ENCODE data around the gene TYW1.
"Not testable (repeated sequence)": the region's sequence is repeated elsewhere in the genome, so short reads cannot be mapped to it uniquely, and the experiment has no call there.

Gene TYW1

DNA sequence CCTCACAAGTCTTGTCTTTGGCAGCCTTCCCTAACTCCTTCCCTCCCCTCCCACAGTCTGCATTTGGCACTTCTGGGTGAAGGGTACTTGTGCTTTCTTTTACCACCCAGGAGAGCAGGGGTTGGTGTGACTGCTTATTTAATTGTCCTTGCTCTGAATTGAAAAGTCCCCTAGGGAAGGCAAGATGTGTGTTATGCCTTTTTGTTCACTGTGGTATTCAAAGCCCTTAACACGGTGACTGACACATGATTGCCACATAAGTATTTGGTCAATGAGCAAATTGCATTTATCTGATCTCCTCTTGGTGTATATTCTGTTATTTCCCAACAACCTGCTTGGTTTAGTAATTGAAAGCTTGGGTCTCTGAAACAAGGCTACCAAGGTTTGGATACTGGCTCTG is 134.1 kb downstream of the TYW1 start:
- DNase-seq (ENCODE audit: low spot score): not testable (repeated sequence)

DNA sequence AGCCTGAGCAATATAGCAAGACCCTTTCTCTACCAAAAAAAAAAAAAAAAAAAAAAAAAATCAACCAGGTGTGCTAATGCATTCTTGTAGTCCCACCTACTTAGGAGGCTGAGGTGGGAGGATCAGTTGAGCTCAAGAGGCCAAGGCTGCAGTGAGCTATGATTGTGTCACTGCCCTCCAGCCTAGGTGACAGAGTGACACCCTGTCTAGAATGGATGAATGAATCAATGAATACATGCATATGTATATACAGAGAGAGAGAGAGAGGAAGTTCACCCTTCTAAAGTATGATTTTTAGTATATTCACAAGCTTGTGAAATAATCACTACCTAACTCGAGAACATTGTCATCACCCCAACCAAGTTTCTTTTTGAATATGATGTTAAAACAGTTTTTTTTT is 138.3 kb downstream of the TYW1 start:
- DNase-seq (ENCODE audit: low spot score): not testable (repeated sequence)

DNA sequence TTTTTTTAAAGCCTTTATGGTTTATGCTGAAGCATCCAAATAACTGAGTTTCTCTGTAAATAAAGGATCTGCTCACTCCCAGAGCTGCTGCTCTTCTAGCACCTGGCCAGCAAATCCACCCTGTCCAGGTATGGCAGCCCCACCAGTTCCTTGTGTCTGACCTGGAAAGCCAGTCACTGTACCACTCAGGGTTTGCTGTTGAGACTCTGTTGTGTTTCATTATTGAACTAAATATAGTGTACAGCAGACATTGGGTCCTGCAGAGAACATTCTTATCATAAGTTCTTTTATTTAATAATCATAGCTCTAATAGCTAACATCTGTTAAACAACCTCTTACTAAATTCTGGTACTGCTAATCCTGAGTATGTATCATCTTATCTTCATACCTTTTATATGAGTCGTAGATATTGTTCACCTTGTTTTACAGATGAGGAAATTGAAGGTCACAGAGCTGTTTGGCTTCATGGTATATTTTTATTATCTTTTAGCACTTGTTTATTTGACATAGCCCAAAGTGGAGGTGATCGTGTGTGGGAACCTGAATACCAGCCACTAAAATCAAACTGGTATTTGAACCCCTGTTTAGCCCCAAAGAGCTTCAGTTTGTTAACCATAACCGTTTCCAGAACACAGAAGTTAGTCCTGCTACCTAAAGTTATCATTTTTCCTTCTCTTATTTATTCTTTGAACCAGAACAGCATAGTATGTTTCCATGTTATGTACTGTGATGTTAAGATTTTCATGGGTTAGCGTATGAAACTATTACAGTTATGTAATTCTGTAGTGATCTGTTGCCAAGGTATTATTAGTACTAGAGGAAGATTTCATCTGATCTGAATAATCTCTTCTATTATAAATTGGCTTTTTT is 139.2 kb downstream of the TYW1 start:
- not testable (repeated sequence) for DNase-seq (ENCODE audit: low spot score)

DNA sequence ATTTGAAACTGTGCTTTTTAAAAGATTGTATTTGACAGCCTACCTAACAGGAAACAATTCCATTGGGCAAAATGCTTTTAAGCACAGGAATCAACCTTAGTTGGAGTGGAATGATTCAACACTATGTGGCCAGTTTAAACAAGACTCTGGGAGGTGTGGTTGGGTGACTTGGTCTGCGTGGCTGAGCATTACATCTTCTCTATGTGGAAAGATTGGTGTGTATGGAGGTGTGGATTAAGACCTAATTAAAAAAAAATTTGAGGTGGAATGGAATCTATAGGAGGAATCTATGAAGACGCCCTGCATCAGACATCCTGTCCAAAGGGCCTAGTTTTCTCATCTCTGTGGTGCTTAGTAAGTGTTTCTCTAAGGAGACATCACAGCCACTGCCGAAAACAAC is 140.9 kb downstream of the TYW1 start:
- DNase-seq (ENCODE audit: low spot score): not testable (repeated sequence)

DNA sequence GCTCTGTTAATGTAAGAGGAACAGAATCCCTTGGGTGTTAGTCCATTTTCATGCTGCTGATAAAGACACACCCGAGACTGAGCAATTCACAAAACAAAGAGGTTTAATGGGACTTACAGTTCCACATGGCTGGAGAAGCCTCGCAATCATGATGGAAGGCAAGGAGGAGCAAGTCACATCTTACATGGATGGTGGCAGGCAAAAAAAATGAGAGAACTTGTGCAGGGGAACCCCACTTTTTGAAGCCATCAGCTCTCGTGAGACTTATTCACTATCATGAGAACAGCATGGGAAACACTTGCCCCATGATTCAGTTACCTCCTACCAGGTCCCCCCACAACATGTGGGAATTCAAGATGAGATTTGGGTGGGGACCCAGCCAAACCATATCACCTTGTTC is 143.2 kb downstream of the TYW1 start:
- DNase-seq (ENCODE audit: low spot score): not testable (repeated sequence)

DNA sequence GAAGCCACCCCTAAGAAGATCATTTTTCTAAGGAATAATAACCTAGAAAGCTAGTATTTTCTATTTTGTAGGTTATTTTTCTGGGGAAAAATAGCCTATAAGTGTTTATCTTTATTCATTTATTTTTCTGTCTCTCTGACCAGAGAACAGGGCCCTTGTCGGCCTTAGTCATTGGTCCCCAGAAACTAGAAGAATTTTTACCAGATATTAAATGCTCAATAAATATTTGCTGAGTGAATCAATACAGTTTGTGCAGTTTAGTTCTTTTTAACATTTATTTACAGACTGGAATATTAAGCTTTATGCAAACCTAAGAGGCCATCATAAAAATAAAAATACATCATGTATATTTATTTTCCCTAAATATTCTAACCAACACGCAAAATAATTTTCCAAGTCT is 144.4 kb downstream of the TYW1 start:
- not testable (repeated sequence) for DNase-seq (ENCODE audit: low spot score)

DNA sequence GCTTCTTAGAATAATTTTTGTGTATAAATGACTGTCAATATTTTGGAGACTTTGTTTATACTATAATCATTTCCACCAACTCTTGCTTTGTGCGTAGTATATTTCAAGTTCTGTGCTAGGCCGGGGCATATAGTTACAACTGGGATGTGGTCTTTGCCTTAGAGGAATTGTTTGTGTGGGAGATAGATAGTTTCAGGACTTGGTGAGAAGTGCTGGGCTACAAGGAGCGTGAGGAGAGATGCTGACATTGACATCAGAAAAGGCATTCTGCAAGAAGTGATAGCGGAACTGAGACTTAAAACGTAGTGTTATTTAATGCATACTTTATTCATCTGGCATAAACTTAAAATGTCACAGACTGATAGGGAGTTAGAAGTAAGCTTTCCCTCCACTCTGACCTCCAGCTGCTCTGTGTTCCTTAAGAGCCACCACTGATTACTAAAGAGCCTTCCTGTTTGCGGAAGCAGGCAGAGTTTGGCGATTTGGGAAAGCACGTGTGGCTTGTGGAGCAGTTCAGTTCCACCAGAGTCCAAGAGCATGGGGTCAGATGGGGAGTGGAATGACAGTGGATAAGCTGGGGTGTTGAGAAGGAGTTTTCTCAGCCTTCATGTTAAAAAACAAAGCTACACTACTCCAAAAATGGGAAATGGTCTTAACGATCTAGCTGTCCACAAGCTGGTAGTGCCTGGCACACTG is 146.6 kb downstream of the TYW1 start:
- not testable (repeated sequence) for DNase-seq (ENCODE audit: low spot score)

DNA sequence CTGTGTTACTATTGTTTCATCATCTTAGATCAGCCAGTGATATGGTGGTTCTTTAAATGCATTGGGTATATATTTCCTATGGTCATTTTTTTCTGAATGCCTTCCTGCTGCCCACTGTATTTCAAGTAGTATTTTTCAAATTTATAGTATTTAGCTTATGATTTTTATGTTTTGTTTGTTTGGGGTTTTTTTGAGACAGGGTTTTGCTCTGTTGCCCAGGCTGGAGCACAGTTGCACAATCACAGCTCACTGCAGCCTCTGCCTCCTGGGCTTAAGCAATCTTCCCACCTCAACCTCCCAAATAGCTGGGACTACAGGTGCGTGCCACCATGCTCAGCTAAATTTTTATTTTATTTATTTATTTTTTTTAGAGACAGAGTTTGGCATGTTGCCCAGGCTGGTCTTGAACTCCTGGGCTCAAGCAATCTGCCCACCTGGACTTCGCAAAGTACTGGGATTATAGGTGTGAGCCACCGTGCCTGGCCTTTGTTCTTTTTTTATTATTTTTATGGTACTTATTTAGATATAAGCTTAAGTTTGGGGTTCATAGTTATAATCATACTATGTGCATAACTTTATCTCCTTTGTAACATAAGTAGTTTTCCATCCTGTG is 149.1 kb downstream of the TYW1 start:
- not testable (repeated sequence) for DNase-seq (ENCODE audit: low spot score)

DNA sequence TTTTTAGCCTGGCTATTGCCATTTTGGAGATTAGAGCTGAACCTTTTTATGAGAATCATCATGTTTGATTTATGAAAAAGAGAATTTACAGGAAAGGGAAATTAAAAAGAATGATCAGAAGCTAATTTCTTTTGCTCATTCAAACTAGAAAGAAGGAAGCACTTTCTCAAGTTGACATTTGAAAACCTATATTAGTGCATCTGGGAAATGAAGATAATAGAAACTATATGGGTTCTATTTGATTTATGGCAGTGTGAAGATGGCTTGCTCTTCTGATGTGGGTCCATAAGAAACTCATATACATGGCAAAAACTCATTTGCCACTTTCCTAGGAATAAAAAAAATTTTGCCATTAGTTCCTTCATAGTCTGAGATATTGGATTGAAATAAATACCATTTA is 152.5 kb downstream of the TYW1 start:
- DNase-seq (ENCODE audit: low spot score): not testable (repeated sequence)

DNA sequence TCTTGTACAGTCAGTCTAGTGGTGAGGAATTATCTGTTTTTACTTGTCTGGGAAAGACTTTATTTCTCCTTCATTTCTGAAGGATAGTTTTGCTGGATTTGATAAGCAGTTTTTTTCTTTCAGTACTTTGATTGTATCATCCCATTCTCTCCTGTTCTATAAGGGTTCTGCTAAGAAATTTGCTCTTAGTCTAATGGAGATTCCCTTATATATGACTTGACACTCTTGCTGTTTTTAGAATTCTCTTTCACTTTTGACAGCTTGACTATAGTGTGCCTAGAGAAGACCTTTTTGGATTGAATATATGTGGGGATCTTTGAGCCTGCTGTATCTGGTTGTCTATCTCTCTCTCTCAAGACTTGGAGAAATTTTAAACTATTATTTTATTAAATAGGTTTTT is 157.7 kb downstream of the TYW1 start:
- DNase-seq (ENCODE audit: low spot score): not testable (repeated sequence)

DNA sequence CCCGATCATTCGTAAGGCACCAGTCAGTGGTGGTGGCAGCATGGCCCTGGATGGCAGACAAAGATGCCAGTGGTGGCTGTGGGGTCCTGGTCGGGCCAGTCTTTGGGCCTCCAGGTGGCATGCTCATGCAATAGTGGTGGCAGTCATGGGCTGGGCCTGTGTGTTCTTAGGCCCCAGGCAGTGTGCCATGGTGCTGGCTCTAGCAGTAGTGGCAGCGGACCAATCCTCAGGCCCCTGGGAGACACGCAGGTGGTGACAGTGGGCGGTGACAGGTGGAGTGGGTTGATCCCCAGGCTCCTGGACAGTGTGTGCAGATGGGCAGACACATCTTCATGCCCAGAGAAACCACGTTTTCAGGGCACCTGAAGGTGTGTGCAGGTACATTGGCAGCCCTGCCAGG is 159.4 kb downstream of the TYW1 start:
- DNase-seq (ENCODE audit: low spot score): not testable (repeated sequence)

DNA sequence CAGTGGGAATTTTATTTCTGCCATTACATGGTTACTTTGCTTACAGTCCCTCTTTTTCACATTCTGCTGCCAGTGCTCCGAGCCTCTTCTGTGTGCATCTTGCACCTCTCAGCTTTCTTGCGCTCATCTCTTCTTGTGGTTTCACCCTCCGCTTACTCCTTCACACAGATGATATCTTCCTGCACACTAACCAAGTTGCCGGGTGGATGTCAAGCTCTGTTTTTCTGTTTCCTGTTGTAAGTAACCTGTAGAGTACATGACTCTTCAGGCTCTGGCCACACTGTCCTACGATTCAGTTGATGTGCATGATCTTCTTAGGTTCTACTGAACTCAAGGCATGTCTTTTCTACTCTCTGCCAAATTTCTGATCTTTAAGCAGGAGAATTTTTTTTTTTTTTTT is 166.7 kb downstream of the TYW1 start:
- DNase-seq (ENCODE audit: low spot score): not testable (repeated sequence)

DNA sequence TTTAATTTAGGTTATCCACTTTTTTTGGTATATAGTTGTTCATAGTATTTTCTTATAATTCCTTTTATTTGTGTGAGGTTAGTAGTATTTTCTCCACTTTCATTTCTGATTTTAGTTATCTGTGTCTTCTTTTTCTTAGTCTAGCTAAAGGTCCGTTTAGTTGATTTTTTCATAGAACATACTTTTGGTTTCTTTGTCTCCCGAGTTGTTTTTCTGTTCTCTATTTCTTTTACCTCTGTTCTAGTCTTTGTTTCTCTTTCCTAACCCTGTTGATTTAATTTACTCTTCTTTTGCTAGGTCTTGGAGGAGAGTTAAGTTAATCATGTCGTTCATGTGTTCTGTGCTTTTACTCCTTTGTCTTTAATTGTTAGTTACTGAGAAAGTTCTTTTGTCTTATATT is 174.5 kb downstream of the TYW1 start:
- DNase-seq (ENCODE audit: low spot score): not testable (repeated sequence)

DNA sequence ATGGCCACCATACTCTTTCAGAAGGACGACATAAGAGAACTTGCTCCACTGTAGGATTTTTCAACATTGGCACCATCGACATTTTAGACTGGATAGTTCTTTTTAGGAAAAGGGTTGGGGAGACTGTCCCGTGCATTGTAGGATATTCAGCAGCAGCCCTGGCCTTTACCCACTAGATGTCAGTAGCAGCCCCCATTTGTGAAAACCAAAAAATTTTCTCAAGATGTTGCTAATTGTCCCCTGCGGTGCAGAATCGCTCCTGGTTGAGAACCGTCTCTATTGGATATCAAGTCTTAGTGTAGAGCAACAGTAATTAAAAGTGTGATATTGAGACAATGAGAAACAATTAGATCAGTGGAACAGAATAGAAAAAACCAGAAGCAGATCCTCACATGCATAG is 180.1 kb downstream of the TYW1 start:
- not testable (repeated sequence) for DNase-seq (ENCODE audit: low spot score)

DNA sequence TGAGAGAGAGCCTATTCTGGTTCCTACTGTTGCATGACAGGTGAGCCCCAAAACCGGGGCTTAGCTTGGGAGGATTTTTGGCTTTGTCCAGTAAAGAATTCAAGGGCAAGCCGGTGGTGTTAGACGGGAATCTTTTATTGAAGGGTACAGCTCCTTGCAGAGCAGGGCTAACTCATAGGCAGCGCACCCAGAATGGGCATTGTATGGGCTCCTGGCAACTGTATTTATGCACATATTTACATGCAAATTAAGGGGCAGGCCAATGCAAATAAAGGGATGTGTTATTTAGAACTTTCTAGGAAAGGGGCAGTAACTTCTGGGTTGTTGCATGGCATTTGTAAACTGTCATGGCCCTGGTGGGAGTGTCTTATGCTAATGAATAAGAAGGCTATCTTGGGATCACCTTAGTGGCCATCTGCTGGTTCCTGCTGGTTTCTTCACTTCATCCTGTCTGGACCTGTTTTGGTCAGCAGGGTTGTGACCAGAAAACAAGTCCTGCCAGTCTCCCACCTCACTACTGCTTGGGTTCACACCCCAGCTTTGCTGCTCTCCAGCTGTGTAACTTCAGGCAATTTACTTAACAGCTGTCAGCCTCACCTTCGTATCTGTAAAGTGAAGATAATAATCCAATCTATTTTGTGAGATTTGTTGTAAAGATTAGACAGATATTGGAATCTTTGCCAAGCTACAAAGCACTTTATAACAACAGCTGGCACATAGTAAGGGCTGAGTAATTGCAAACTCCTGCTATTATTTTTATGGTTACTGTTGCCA is 182.5 kb downstream of the TYW1 start:
- not testable (repeated sequence) for DNase-seq (ENCODE audit: low spot score)

DNA sequence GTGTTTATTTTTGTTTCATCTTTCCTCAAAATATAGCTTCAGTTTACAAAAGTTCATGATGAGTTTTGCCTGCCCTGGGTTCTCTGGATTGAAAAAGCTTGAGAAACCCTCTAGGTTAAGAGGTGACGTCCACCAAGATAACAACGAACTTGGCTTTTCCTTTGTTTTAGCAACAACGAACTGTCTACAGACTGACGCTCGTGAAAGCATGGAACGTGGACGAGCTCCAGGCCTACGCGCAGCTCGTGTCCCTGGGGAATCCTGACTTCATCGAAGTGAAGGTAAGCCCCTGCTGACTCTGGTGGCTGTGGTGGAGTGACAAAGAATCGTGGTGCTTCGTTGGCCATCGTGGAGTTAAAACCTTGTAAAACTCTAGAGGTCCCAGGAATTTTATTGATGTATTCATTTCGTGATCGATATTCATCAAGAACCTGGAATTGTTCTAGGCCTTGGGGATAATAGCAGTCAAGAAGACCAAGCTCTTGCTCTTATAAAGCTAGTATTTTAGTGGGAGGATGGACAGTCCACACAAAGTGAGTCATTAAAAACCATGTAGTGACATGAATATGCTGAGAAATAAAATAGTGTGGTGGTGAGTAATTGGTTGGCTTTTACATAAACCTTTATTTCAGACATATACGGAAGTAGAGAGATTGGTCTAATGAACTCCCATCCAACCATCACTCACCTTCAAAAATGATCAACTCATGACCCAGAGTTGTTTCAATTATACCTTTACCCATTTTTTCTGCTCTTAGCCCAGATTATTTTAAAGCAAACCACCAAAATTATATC is 186.5 kb downstream of the TYW1 start:
- not testable (repeated sequence) for DNase-seq (ENCODE audit: low spot score)

DNA sequence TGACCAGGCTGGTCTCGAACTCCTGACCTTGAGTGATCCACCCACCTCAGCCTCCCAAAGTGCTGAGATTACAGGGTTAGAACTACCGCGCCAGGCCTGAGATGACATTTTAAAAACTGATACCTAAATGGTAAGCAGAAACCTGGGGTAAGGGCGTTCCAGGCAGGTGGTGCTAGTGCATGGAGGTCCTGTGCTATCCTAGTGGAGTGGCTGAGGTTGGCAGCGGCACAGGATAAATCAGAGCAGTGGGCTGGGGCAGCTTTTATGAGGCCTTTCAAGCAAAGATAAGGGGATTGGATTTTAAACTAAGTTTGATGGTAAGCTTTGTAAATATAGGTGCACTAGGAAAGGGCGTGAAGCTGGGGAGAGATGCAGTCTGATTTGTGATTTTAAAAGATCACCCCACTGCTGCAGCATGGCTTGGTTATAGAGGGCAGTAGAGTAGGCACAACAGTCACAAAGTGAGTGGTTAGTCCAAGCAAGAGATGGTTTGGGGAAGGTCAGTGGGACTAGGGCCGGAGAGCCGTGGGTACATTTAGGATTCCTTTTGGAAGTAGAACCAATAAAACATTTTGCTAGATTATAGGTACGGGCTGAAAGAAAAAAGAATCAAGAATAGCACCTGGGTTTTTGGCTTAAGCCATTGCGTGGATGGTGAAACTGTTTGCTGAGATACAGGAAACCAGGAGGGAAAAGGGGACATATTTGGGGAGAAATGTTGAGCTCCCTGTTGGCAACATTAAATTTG is 188.5 kb downstream of the TYW1 start:
- not testable (repeated sequence) for DNase-seq (ENCODE audit: low spot score)

DNA sequence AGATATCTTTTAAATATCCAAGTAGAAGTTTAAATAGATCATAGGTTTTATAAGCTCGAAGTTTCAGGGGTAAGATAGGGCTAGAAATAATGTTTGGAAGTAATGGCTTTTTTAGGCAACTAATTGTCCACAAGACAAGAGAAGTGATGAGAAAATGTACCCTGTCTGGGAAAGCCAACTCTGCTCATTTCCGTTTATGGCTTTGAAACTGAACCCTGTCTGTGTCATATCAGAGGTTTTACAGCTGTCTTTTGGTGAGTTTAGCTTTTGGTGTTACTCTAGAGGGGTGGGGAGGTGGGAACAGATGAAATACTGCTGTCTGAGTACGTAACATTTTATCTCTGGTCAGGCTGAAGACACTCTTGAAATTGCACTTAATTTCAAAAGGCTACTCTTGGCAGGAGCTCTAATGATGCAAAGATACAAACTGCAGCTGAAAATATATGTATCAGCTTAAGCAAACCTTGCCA is 189.1 kb downstream of the TYW1 start:
- not testable (repeated sequence) for DNase-seq (ENCODE audit: low spot score)

DNA sequence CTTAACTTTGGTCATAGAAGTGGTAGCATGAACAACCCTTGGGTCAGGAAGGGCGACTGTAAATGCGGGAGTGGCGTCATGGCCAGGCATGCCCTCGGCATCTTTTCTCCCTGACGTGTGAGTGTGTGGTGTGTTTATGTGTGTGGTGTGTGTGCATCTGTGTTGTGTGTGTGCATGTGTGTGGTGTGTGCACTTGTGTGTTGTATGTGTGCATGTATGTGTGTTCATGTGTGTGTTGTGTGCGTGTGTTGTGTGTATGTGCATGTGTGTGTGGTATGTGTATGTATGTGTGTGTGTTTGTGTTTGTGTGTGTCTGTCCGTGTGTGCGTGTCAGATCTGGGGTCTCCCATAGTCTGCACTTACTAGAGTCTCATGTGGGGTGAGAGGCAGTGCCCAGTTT is 192.5 kb downstream of the TYW1 start:
- DNase-seq (ENCODE audit: low spot score): not testable (repeated sequence)

DNA sequence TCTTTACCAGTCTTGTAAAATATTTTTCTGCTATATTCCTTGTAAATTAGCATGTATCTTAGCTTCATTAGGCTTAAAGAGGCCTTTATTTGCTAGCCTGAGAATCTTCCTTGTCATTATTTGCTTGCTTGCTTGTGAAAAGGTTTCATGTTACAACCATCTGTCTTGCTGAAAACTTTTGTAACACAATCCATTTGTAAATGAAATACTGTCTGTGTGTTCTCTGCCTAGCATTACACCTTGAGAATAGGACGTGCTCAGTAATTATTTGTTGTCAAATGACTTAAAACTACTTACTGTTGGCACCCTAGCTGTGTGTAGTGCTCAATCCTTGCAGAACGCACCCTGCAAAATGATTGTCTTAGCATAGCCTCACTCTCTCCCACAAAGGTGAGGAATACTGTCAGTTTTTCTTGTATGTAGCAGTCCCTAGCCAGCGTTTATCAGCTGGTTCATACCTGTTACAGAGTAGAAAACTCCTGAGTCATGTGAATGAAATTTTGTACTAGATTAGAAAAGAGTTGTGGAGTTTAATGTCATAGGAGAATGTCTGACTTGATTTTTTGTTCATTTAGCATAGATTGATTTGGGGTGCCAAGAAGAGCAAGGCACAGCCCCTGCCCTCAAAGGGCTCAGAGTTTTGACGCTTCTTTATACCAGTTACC is 193.3 kb downstream of the TYW1 start:
- not testable (repeated sequence) for DNase-seq (ENCODE audit: low spot score)

All from hematopoietic multipotent progenitor cell treated with erythropoietin and hydrocortisone succinate and interleukin-3 and kit ligand, for 17 days (in vitro differentiated cells).